GM21360 (cell line): Measurements from ENCODE around the gene CEACAM21.

ENCODE experiments used
- ATAC-seq: cut with Tn5 transposase; IDR thresholded peaks from one replicate; pipeline ENCODE4 v1.9.1; 2021; ENCODE audit warnings: mild to moderate bottlenecking, moderate library complexity; ENCODE audit not compliant: unreplicated experiment

CEACAM21 gene

GRCh38 chr19:41616792-41617621 lies 41.0 kb downstream of the CEACAM21 start:
- ATAC-seq, result no peak

GRCh38 chr19:41617941-41618730 lies 42.2 kb downstream of the CEACAM21 start:
- ATAC-seq, result no peak

GRCh38 chr19:41619018-41619556 lies 43.1 kb downstream of the CEACAM21 start:
- ATAC-seq, result no peak

GRCh38 chr19:41620171-41620570 lies 44.2 kb downstream of the CEACAM21 start:
- no peak for ATAC-seq

DNA sequence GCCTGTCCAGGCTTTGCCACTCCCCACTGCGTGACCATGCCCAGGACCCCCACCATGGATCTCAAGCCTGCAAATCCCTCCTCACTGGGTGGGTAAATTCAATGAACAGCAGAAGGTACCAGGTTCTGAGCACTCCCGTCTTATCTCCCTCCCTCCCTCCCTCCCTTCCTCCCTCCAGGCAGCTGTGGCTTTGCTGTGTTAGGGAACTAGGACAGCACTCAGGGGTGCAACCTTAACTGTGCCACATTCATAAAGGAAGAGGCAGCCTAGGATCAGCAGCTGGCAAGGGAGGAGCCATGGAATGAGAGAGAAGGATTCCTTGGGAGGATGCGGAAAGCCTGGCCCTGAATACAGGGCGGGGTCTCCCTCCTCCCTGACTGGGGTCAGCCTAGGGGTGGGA lies 45.3 kb downstream of the CEACAM21 start:
- ATAC-seq, result no peak

DNA sequence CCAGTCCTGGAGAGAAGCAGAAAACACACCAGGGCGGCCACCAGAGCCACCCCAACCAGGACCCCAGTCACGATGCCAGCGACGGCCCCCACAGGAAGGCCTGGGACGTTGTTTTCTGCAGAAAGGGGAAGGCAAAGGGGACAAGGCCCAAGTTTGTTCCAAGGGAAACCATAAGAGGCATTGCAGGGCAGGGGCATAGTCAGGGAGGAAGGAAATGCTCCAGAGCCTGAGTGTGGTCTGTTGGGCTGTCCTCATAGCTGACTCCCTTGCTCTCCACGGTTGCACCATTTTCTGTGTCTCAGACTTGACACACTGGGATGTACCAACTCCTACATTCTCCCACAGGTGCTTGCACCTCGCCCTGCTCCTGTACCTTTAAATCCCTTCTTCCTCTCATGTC lies 45.7 kb downstream of the CEACAM21 start:
- ATAC-seq, result no peak

- no peak for ATAC-seq
Observed at GRCh38 chr19:41623360-41623759, 47.4 kb downstream of the CEACAM21 start.

DNA sequence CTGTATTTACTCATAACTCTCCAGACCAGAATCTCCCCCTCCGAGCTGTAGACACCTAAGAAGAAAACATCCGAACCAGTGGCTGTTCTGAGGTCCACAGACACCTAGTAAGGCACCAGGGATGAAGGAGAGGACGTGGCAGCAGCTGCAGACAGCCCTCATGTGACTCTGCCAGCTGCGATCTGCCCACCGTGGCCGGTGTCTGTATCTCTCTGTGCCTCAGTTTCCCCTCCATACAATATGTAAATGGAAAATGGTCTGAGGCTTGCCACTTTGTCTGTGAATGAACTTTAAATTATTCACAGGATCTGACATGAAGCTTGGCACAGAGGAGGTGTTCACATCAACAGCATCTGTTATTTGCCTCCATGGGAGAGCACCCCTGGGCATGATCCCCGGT lies 48.5 kb downstream of the CEACAM21 start:
- ATAC-seq, result no peak

DNA sequence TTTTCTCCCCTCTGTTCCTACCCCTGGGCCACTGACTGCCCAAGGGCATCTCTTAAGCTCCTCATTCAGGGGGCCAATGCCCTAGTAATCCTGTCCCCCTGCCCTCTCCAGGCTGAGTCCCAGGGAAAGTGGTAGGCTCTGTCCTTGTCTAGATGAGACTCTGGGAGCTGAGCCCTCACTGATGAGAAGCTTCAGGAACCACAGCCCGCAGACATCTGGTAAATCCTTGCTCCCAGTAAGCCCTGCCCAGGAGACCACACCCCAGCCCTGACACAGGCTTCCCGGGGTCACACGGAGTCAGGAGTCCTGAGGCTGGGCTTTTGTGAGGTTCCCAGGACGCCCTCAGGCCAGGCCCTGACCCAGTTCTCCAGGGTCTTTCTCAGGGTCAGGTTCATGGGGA lies 49.0 kb downstream of the CEACAM21 start:
- no peak for ATAC-seq

- ATAC-seq, result no peak
Observed at GRCh38 chr19:41626278-41626677, 50.3 kb downstream of the CEACAM21 start.

DNA sequence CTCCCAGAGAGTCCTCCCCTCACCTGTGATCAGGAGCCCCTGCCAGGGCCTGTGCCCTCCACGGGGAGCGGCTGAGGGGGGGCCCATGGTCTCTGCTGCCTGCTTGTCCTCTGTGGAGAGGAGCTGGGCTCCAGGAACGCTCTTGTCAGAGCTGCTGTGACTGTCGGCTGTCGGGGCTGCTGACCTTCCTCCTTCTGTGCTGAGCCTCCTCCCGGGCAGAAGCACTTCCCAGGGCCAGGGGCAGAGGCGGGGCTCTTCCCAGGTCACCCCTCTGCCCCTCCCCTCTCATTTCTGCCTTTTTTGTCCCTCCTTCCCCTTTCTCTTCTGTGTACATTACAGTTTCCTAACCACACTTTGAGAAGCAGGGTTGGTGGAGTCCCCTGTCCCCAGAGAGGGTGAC lies 50.9 kb downstream of the CEACAM21 start, which contains the start of gene CEACAM4:
Gene CEACAM4, minus strand, starts transcription at position 198 of the 400 bp plus-strand sequence. Its CDS starts 111 bp downstream, at position 87.
- no peak for ATAC-seq

DNA sequence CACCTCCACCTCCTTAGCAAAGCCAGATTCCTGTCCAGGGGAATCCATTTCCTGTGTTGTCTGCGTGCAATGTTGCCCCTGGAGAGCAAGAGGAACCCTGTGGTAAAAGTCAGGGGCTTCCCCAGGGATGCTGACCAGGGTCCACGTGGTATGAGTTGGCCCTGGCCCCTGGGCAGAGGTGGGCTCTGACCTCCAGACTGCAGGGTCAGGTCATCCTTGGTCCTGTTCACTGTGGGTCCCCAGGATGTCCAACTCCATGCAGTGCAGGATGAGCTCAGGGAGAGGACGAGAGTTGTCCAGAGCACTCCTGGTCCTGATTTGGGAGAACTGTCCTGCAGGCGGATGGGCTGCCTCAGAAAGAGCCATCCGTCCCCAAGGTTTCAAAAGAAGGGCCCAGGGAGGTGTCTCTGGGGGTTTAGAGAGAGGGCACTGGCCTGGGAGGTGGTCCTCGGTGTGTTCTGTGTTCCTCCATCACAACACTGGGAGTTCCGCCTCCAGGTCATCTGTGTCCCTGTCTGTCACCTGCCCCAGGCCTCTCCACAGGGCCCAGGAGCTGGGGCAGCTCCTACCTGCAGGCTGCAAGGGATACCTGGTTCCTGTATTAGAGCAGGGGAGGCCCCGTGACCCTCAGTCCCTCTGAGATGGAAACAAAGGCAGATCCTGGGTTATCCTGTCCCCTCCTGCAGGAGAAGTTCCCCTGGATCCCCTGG lies 52.2 kb downstream of the CEACAM21 start:
- no peak for ATAC-seq
